Uterus (tissue), 2 donors: ENCODE measurements around the gene ARSB.

Experiments
- POLR2A ChIP-seq, 2 donors: fragments of 450-650 bp; IDR thresholded peaks; one replicate each; pipeline ENCODE4 v1.6.1; 2016; ENCODE audit warnings: antibody characterized with exemption in 2 of 2, mild to moderate bottlenecking in 1 of 2, moderate library complexity in 1 of 2
- TF ChIP-seq, protein P1 (sequence below), 4 experiments: fragments of 200-600 bp in 2 of 4; fragments of 450-650 bp in 2 of 4; sonication (generic) in 2 of 4; IDR thresholded peaks; one replicate each; pipeline ENCODE4 v1.5.1; 2016 to 2019; ENCODE audit warnings: antibody characterized with exemption in 4 of 4, mild to moderate bottlenecking in 2 of 4, moderate library complexity in 1 of 4

DNA sequence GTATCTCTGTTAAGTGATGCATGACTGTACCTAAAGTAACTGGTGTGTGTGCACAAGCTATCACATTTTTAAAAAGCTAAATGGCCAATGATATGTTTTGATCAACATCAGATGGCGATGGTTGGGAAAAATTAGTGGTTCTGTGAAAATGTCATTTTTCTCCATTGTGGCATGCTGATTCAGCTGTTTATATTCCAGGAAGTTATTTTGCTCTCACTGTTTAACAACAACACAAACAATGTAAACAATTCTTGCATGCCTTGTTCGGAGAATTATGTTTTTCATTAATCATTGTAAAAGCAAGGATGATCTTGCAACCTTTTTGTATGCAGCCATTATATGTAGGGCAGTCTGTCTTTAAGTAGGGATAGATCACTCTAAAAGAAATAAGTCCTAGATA is 230.5 kb downstream of the ARSB start:
- TF ChIP-seq, protein P1, sequence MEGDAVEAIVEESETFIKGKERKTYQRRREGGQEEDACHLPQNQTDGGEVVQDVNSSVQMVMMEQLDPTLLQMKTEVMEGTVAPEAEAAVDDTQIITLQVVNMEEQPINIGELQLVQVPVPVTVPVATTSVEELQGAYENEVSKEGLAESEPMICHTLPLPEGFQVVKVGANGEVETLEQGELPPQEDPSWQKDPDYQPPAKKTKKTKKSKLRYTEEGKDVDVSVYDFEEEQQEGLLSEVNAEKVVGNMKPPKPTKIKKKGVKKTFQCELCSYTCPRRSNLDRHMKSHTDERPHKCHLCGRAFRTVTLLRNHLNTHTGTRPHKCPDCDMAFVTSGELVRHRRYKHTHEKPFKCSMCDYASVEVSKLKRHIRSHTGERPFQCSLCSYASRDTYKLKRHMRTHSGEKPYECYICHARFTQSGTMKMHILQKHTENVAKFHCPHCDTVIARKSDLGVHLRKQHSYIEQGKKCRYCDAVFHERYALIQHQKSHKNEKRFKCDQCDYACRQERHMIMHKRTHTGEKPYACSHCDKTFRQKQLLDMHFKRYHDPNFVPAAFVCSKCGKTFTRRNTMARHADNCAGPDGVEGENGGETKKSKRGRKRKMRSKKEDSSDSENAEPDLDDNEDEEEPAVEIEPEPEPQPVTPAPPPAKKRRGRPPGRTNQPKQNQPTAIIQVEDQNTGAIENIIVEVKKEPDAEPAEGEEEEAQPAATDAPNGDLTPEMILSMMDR (IDR thresholded peaks at IDR 0.05): no peak
- no peak for TF ChIP-seq POLR2A (IDR thresholded peaks at IDR 0.05)
